Measurements from ENCODE around the gene LRCH1. TPM values are rescaled to one million over a fixed set of nuclear protein-coding genes. Genes with fewer than 3 reads are reported as not detected.

Gene LRCH1
- total and polyA plus RNA-seq, 2 of the 4 experiments (the other 2 are of a cell fraction): 7.0 to 8.8 TPM

DNA sequence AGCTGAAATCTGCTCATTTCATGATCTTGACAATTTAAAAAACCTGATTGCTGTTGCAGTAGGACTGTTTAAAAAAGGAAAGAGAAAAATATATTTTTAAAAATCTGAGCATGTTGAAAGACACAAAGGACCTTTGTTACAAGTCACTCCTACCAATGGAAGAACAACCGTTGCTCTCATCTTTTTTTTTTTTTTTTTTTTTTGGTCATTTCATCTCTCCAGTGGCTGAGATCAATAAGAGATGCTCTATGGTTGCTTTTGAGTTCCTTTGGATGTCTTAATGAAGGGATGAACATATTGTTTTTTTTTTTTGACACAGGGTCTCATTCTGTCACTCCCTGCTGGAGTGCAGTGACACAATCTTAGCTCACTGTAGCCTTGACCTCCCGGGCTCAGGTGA, 29.2 kb downstream of the LRCH1 start:
- Histone ChIP-seq H3K9me1 (ENCODE audit: insufficient read depth, low read length) (peaks cover 10% of the 10 kb centered on the region; the same call in 1 of the 2 replicates), H2BK120ac (ENCODE audit: low read depth, low read length) (no peak overlapping the region), H3K9me3 (ENCODE audit: control insufficient read depth, insufficient read depth, low read length) (no peaks in the 10 kb centered on the region), H3K4me2 (ENCODE audit: low read depth, low read length) (no peak overlapping the region), H2AK5ac (ENCODE audit: low read depth, low read length) (no peak overlapping the region), H3K56ac (ENCODE audit: extremely low read depth, insufficient read depth, low read length) (no peak overlapping the region), H2BK15ac (ENCODE audit: low read depth, low read length) (no peak overlapping the region), H3K27me3 (ENCODE audit: control insufficient read depth, insufficient read depth, low read length) (no peaks in the 10 kb centered on the region), H2AK9ac (replicated peaks; ENCODE audit: low read depth, low read length, poor library complexity) (no peak overlapping the region), H3K4me3 (ENCODE audit: insufficient read depth, low read depth, low read length) (no peak overlapping the region), H3K14ac (replicated peaks; ENCODE audit: low read depth, low read length) (no peak overlapping the region), H3K4me1 (ENCODE audit: control insufficient read depth, insufficient read depth, low read length) (peaks cover 16% of the 10 kb centered on the region), H2BK20ac (ENCODE audit: low read depth, low read length) (no peak overlapping the region), H4K20me1 (ENCODE audit: insufficient read depth, low read length) (peaks cover 30% of the 10 kb centered on the region; the same call in 1 of the 2 replicates), H4K91ac (ENCODE audit: insufficient read depth, low read depth, low read length) (no peak overlapping the region), H4K8ac (ENCODE audit: low read depth in 2 of 2, low read length in 2 of 2) (no peak overlapping the region), H3K79me1 (ENCODE audit: low read depth in 1 of 2, low read length in 2 of 2) (peaks cover 34 to 81% of the 10 kb centered on the region in 2 experiments), H3K27ac (ENCODE audit: insufficient read depth, low read length) (no peak overlapping the region), H2AFZ (replicated peaks; ENCODE audit: low read length, poor library complexity) (no peak overlapping the region), H3K18ac (ENCODE audit: low read depth, low read length) (no peak overlapping the region), H3K9ac (ENCODE audit: low read depth, low read length) (no peak overlapping the region), H4K5ac (ENCODE audit: low read depth, low read length) (no peak overlapping the region), H3K4ac (ENCODE audit: low read depth, low read length) (no peak overlapping the region), H3K36me3 (ENCODE audit: control insufficient read depth, insufficient read depth, low read length) (no peaks in the 10 kb centered on the region; the same call in 1 of the 2 replicates), H2BK5ac (ENCODE audit: low read depth, low read length, poor library complexity, severe bottlenecking) (no peak overlapping the region), H3K23ac (ENCODE audit: low read depth, low read length) (no peak overlapping the region)
- DNase-seq (no peak), ATAC-seq (ENCODE audit: low read depth) (no peak)
- ChIA-PET POLR2A (ENCODE audit: unreplicated experiment) (no interaction called here), CTCF (no interaction called here)
- no CpG with 5 or more reads among the region's 2 CpGs for WGBS, 2 experiments (ENCODE audit: extremely low coverage in 2 of 2, insufficient read length in 1 of 2)
- in situ Hi-C loops (cut with MboI; ENCODE audit: low sequenced_read_pairs): no loop called here
- no TSS peak for BruUV-seq (replicated peaks)
- TF ChIP-seq, protein P1, sequence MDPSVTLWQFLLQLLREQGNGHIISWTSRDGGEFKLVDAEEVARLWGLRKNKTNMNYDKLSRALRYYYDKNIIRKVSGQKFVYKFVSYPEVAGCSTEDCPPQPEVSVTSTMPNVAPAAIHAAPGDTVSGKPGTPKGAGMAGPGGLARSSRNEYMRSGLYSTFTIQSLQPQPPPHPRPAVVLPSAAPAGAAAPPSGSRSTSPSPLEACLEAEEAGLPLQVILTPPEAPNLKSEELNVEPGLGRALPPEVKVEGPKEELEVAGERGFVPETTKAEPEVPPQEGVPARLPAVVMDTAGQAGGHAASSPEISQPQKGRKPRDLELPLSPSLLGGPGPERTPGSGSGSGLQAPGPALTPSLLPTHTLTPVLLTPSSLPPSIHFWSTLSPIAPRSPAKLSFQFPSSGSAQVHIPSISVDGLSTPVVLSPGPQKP (IDR thresholded peaks at IDR 0.05; ENCODE audit: borderline replicate concordance, low read depth, low read length): no peak
- TF ChIP-seq RFX5 (IDR thresholded peaks at IDR 0.05; ENCODE audit: low read depth, low read length): no peak
- TF ChIP-seq CEBPB (IDR thresholded peaks at IDR 0.05; ENCODE audit: low read depth, low read length): no peak
- TF ChIP-seq NFE2L2 (IDR thresholded peaks at IDR 0.05; ENCODE audit: low read depth, low read length): no peak
- TF ChIP-seq, protein P2, sequence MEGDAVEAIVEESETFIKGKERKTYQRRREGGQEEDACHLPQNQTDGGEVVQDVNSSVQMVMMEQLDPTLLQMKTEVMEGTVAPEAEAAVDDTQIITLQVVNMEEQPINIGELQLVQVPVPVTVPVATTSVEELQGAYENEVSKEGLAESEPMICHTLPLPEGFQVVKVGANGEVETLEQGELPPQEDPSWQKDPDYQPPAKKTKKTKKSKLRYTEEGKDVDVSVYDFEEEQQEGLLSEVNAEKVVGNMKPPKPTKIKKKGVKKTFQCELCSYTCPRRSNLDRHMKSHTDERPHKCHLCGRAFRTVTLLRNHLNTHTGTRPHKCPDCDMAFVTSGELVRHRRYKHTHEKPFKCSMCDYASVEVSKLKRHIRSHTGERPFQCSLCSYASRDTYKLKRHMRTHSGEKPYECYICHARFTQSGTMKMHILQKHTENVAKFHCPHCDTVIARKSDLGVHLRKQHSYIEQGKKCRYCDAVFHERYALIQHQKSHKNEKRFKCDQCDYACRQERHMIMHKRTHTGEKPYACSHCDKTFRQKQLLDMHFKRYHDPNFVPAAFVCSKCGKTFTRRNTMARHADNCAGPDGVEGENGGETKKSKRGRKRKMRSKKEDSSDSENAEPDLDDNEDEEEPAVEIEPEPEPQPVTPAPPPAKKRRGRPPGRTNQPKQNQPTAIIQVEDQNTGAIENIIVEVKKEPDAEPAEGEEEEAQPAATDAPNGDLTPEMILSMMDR (conservative IDR thresholded peaks at IDR 0.05; ENCODE audit: low read depth, low read length): no peak
- TF ChIP-seq MXI1 (IDR thresholded peaks at IDR 0.05; ENCODE audit: borderline replicate concordance, low read depth, low read length): no peak
- no peak for TF ChIP-seq BHLHE40 (IDR thresholded peaks at IDR 0.05; ENCODE audit: low read depth, low read length)
- TF ChIP-seq MAFK (IDR thresholded peaks at IDR 0.05; ENCODE audit: low read depth, low read length): no peak
- TF ChIP-seq RAD21 (IDR thresholded peaks at IDR 0.05; ENCODE audit: low read length): no peak
- no peak for TF ChIP-seq CHD1 (IDR thresholded peaks at IDR 0.05; ENCODE audit: low read depth, low read length)
- TF ChIP-seq RCOR1 (IDR thresholded peaks at IDR 0.05; ENCODE audit: insufficient replicate concordance, low read length): no peak
- TF ChIP-seq SMC3 (IDR thresholded peaks at IDR 0.05; ENCODE audit: low read depth, low read length): no peak
- dilution Hi-C loops (cut with HindIII; ENCODE audit: low sequenced_read_pairs, unreplicated experiment): no loop called here
- intact Hi-C loops (cut with micrococcal nuclease): no loop called here
